ENCODE measurements around the gene HCAR1. TPM values are rescaled to one million over a fixed set of nuclear protein-coding genes. Genes with fewer than 3 reads are reported as not detected.
"Not testable (repeated sequence)": the region's sequence is repeated elsewhere in the genome, so short reads cannot be mapped to it uniquely, and the experiment has no call there.

HCAR1 gene
- total and polyA plus RNA-seq, 5 donors from 2014 or later = not detected

DNA sequence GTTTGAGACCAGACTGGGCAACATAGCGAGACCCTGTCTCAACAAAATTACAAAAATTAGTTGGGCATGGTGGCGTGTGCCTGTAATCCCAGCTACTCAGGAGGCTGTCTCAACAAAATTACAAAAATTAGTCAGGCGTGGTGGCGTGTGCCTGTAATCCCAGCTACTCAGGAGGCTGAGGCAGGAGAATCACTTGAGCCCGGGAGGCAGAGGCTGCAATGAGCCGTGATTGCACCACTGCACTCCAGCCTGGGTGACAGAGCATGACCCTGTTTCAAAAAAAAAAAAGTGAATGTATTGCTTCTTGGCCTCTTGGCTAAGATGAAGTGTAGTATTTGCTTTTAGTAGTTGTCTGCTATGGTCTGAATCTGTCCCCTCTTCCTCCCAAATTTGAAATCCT is 49.7 kb downstream of the HCAR1 start:
- not testable (repeated sequence) for DNase-seq; H3K36me3 Mint-ChIP-seq; ATAC-seq (ENCODE audit: low read depth in 2 of 2)

DNA sequence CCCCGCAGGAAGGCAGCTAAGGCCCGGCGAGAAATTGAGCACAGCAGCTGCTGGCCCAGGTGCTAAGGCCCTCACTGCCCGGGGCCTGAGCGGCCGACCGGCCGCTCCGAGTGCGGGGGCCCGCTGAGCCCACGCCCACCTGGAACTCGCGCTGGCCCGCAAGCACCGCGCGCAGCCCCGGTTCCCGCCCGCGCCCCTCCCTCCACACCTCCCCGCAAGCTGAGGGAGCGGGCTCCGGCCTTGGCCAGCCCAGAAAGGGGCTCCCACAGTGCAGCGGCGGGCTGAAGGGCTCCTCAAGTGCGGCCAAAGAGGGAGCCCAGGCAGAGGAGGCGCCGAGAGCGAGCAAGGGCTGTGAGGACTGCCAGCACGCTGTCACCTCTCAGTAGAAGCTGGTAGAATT is 53.9 kb downstream of the HCAR1 start:
- not testable (repeated sequence) for H3K27ac ChIP-seq (ENCODE audit: insufficient read depth, low read length, poor library complexity, severe bottlenecking); ATAC-seq (ENCODE audit: low read depth in 2 of 2); H3K36me3 ChIP-seq (ENCODE audit: control insufficient read depth, insufficient read depth, low read length); H3K27me3 ChIP-seq (ENCODE audit: control insufficient read depth, insufficient read depth, low read length); H3K4me3 ChIP-seq (ENCODE audit: low read depth, low read length); H3K4me3 Mint-ChIP-seq; H3K4me1 ChIP-seq (ENCODE audit: control insufficient read depth, insufficient read depth, low read length, poor library complexity, severe bottlenecking); H3K27ac Mint-ChIP-seq; H3K9me3 ChIP-seq (ENCODE audit: control insufficient read depth in 2 of 2, low read length in 2 of 2); DNase-seq; H3K4me1 Mint-ChIP-seq; H3K9me3 Mint-ChIP-seq; H3K36me3 Mint-ChIP-seq
- H3K27me3 Mint-ChIP-seq = peaks cover 12% of the 10 kb centered on the region

More for the DNA sequence above, 49.7 kb downstream of the HCAR1 start:
- H3K4me3 Mint-ChIP-seq; H3K9me3 Mint-ChIP-seq; H3K27ac ChIP-seq (ENCODE audit: insufficient read depth, low read length, poor library complexity, severe bottlenecking); H3K4me1 ChIP-seq (ENCODE audit: control insufficient read depth, insufficient read depth, low read length, poor library complexity, severe bottlenecking); H3K9me3 ChIP-seq (ENCODE audit: control insufficient read depth in 2 of 2, low read length in 2 of 2); H3K4me3 ChIP-seq (ENCODE audit: low read depth, low read length); H3K27ac Mint-ChIP-seq; H3K27me3 Mint-ChIP-seq; H3K27me3 ChIP-seq (ENCODE audit: control insufficient read depth, insufficient read depth, low read length); H3K4me1 Mint-ChIP-seq; H3K36me3 ChIP-seq (ENCODE audit: control insufficient read depth, insufficient read depth, low read length): not testable (repeated sequence)

Other genes starting within 250 kb of the HCAR1 start
- gene ZCCHC8, start 229.9 kb downstream of the HCAR1 start, total RNA-seq = 66.1 TPM
- 10 to 100 TPM; 11.8 to 17.4 (median 14.0) TPM for gene ZCCHC8, start 229.9 kb downstream of the HCAR1 start, polyA plus RNA-seq
- gene RSRC2, start 203.9 kb downstream of the HCAR1 start, total RNA-seq = 293 TPM
- 10 to 100 TPM; 28.3 to 37.5 (median 32.2) TPM for gene RSRC2, start 203.9 kb downstream of the HCAR1 start, polyA plus RNA-seq
- 27.8 TPM for gene KNTC1, start 203.6 kb downstream of the HCAR1 start, total RNA-seq
- 1 to 10 TPM; 2.1 to 8.0 (median 3.3) TPM for gene KNTC1, start 203.6 kb downstream of the HCAR1 start, polyA plus RNA-seq
- not detected for gene HCAR2, start 27.5 kb downstream of the HCAR1 start, total RNA-seq
- gene HCAR2, start 27.5 kb downstream of the HCAR1 start, polyA plus RNA-seq = not detected
- gene HCAR3, start 14.0 kb downstream of the HCAR1 start, total RNA-seq = not detected
- not detected for gene HCAR3, start 14.0 kb downstream of the HCAR1 start, polyA plus RNA-seq
- gene DENR, start 22.0 kb upstream of the HCAR1 start, total RNA-seq = 32.7 TPM
- gene DENR, start 22.0 kb upstream of the HCAR1 start, polyA plus RNA-seq = 10 to 100 TPM; 60.8 to 72.0 (median 64.7) TPM
- gene CCDC62, start 43.7 kb upstream of the HCAR1 start, total RNA-seq = 0.69 TPM
- gene CCDC62, start 43.7 kb upstream of the HCAR1 start, polyA plus RNA-seq = under 1 TPM; 0.15 to 0.46 (median 0.28) TPM
- gene HIP1R, start 104.6 kb upstream of the HCAR1 start, total RNA-seq = 56.0 TPM
- 1 to 10 TPM; 3.8 to 7.0 (median 4.7) TPM for gene HIP1R, start 104.6 kb upstream of the HCAR1 start, polyA plus RNA-seq
- gene VPS37B, start 165.3 kb upstream of the HCAR1 start, total RNA-seq = 99.2 TPM
- 10 to 100 TPM; 19.0 to 23.4 (median 20.9) TPM for gene VPS37B, start 165.3 kb upstream of the HCAR1 start, polyA plus RNA-seq
- 5.3 TPM for gene ABCB9, start 235.6 kb upstream of the HCAR1 start, total RNA-seq
- gene ABCB9, start 235.6 kb upstream of the HCAR1 start, polyA plus RNA-seq = under 1 TPM; 0.47 to 0.98 (median 0.83) TPM
- 20.6 TPM for gene OGFOD2, start 244.4 kb upstream of the HCAR1 start, total RNA-seq
- 10 to 100 TPM; 12.5 to 17.4 (median 14.2) TPM for gene OGFOD2, start 244.4 kb upstream of the HCAR1 start, polyA plus RNA-seq
- gene ARL6IP4, start 249.8 kb upstream of the HCAR1 start, total RNA-seq = 131 TPM
- 100 to 1,000 TPM; 208 to 237 (median 223) TPM for gene ARL6IP4, start 249.8 kb upstream of the HCAR1 start, polyA plus RNA-seq